Activated CD8-positive, alpha-beta memory T cell treated with anti-CD3 and anti-CD28 coated beads, Interleukin-2, amount 10 ng/mL, durations not matched to agents 7 days and 5 days (primary cell): ENCODE data around the gene COA1. TPM values are rescaled to one million over a fixed set of nuclear protein-coding genes. Genes with fewer than 3 reads are reported as not detected.
"Not testable (repeated sequence)": the region's sequence is repeated elsewhere in the genome, so short reads cannot be mapped to it uniquely, and the experiment has no call there.

Experiments used
- ATAC-seq: fragments of 150-1000 bp; cut with Tn5 transposase; one replicate; pipeline ENCODE4 v1.10.0; 2021; ENCODE audit warnings: moderate library complexity
- CTCF ChIA-PET: fragments of 350-600 bp; sonication (Branson Sonifier 250); formaldehyde crosslinking; loops from one replicate; lab custom pipeline; 2021; ENCODE audit warnings: antibody characterized with exemption; lab: Charles Lee
- DNase-seq: peaks from one replicate; pipeline ENCODE4 v3.0.0-alpha.2; 2020
- H3K27ac Mint-ChIP-seq: one replicate; pipeline ENCODE4 v1.8.0; 2021; ENCODE audit warnings: mild to moderate bottlenecking, mixed read lengths
- H3K27me3 Mint-ChIP-seq: one replicate; pipeline ENCODE4 v1.8.0; 2021; ENCODE audit warnings: mixed read lengths
- H3K36me3 Mint-ChIP-seq: one replicate; pipeline ENCODE4 v1.8.0; 2021; ENCODE audit warnings: mild to moderate bottlenecking, mixed read lengths
- H3K4me1 Mint-ChIP-seq: one replicate; pipeline ENCODE4 v1.8.0; 2021; ENCODE audit warnings: mixed read lengths
- H3K4me3 Mint-ChIP-seq: one replicate; pipeline ENCODE4 v1.8.0; 2021; ENCODE audit warnings: mild to moderate bottlenecking, moderate library complexity, mixed read lengths
- H3K9me3 Mint-ChIP-seq: one replicate; pipeline ENCODE4 v1.8.0; 2022; ENCODE audit warnings: low read depth, mixed read lengths
- total RNA-seq, 2 experiments: library from RNA; stranded (reverse); gene quantifications; one replicate each; pipeline ENCODE4 v1.2.3, GENCODE V29; 2021

Gene COA1
- total RNA-seq, 2 experiments from 2014 or later, result 66.7 to 73.0 TPM

- ATAC-seq, DNase-seq: not testable (repeated sequence)
- peaks cover 15% of the 10 kb centered on the region for H3K4me1 Mint-ChIP-seq
These were observed 5.4 kb upstream of the COA1 start for GRCh38 chr7:43734575-43735332.

GRCh38 chr7:43731494-43731893 is 2.2 kb upstream of the COA1 start:
- not testable (repeated sequence) for DNase-seq, H3K4me3 Mint-ChIP-seq, H3K27ac Mint-ChIP-seq, H3K36me3 Mint-ChIP-seq, H3K27me3 Mint-ChIP-seq, H3K9me3 Mint-ChIP-seq, ATAC-seq
- H3K4me1 Mint-ChIP-seq, result peaks cover 34% of the 10 kb centered on the region
- CTCF ChIA-PET, result interaction anchor here (1.4 to 4.2 kb wide), 3 partner anchors 90 to 149 kb away, joined by 4 to 36 read pairs (median 32); partner anchors contain the start of gene STK17A

More at GRCh38 chr7:43734575-43735332, 5.4 kb upstream of the COA1 start:
- CTCF ChIA-PET, result interaction anchor here (1.0 to 1.6 kb wide), 6 partner anchors 13 to 152 kb away, joined by 3 to 7 read pairs (median 3); partner anchors contain the start of gene STK17A
- H3K9me3 Mint-ChIP-seq, H3K36me3 Mint-ChIP-seq, H3K27ac Mint-ChIP-seq, H3K27me3 Mint-ChIP-seq, H3K4me3 Mint-ChIP-seq: not testable (repeated sequence)

DNA sequence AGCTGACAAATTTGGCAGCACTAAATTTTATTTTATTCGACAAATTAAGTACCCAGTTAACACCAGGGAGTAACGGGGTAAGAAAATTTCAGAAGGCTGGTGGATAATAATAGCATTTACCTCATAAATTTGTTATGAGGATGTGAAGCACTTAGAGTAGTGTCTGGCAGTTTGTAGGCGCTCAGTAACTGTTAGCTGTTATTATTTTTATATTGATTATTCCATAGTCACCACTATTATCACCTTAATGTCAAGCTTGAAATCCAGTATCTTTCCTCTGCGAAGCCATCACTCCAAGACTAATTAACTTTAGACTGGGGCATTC is 563 bp upstream of the COA1 start:
- peak overlapping the region; percentile 86 for H3K27ac Mint-ChIP-seq
- no peaks in the 10 kb centered on the region for H3K9me3 Mint-ChIP-seq
- H3K4me1 Mint-ChIP-seq, result peaks cover 30% of the 10 kb centered on the region
- DNase-seq, result no peak
- CTCF ChIA-PET, result interaction anchor here (0.8 to 4.2 kb wide), 11 partner anchors 9 to 274 kb away, joined by 3 to 36 read pairs (median 4); partner anchors contain the start of genes BLVRA and STK17A
- peak overlapping the region; percentile 94 for H3K4me3 Mint-ChIP-seq
- H3K27me3 Mint-ChIP-seq, result peaks cover 3% of the 10 kb centered on the region
- no peak for ATAC-seq
- H3K36me3 Mint-ChIP-seq, result peaks cover 10% of the 10 kb centered on the region

DNA sequence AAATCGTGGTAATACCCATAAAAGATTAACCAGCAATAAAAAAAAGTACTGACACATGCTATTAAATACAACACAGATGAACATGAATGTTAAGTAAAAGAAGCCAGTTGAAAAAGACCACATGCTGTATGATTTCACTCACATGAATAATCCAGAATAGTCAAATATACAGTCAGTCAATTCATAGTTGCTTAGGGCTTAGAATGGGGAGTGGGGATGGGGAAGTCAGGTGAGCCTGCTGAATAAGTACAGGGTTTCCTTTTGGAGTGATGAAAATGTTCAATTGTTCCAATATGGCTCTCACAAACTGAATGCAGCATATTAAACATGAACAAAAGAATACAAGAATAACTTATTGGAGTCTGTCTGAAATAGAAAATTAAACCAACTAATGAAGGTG is 1.8 kb downstream of the COA1 start:
- H3K27me3 Mint-ChIP-seq, result no peaks in the 10 kb centered on the region
- H3K9me3 Mint-ChIP-seq, result no peaks in the 10 kb centered on the region
- peak overlapping the region; percentile 31 for H3K4me3 Mint-ChIP-seq
- peaks cover 36% of the 10 kb centered on the region for H3K4me1 Mint-ChIP-seq
- peaks cover 13% of the 10 kb centered on the region for H3K36me3 Mint-ChIP-seq
- DNase-seq (no peak), ATAC-seq (no peak)
- H3K27ac Mint-ChIP-seq, result no peak overlapping the region
- CTCF ChIA-PET, result interaction anchor here (0.9 to 4.2 kb wide), 3 partner anchors 29 to 145 kb away, joined by 3 to 36 read pairs (median 32); partner anchors contain the start of gene STK17A

DNA sequence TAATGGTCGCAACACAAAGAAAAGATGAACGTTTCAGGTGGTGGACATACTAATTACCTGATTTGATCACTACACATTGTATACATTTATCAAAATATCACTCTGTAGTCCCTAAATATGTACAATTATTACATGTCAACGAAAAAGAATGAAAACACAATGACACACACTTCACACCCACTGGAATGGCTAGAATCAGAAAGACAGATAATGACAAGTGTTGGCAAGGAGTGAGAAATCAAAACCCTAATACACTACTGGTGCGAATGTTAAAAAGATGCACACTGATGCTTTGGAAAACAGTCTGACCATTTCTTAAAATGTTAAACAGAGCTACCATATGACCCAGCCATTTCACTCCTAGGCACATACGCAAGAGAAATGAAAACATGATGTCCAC is 2.3 kb downstream of the COA1 start:
- Mint-ChIP-seq H3K4me3 (no peak overlapping the region), H3K36me3 (peaks cover 13% of the 10 kb centered on the region), H3K4me1 (peaks cover 36% of the 10 kb centered on the region), H3K27ac (no peak overlapping the region), H3K9me3 (no peaks in the 10 kb centered on the region), H3K27me3 (no peaks in the 10 kb centered on the region)
- CTCF ChIA-PET, result no interaction called here
- no peak for ATAC-seq
- DNase-seq, result no peak

- H3K4me3 Mint-ChIP-seq, result no peak overlapping the region
- no peak overlapping the region for H3K27ac Mint-ChIP-seq
- ATAC-seq (no peak), DNase-seq (no peak)
- peaks cover 36% of the 10 kb centered on the region for H3K4me1 Mint-ChIP-seq
- CTCF ChIA-PET, result interaction anchor here (1.2 to 8.7 kb wide), 2 partner anchors 112 to 145 kb away, joined by 3 to 115 read pairs; partner anchors contain the start of gene STK17A
- no peaks in the 10 kb centered on the region for H3K27me3 Mint-ChIP-seq
- peaks cover 13% of the 10 kb centered on the region for H3K36me3 Mint-ChIP-seq
- no peaks in the 10 kb centered on the region for H3K9me3 Mint-ChIP-seq
These were observed 2.9 kb downstream of the COA1 start for GRCh38 chr7:43726466-43726865.

DNA sequence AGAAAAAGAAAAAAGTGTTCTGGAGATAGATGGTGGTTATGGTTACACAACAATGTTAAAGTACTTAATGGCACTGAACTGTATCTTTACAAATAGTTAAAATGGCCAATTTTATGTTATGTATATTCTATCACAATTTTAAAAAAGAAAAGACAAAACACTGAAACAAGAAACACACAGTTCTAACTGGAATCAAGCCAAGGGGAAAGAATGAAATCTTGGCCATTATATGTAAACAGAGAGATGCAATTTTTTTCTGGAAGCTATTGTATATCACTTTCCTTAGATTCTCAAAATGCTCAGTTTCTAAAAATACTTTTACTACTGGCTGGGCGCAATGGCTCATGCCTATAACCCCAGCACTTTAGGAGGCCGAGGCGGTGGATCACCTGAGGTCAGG is 4.1 kb downstream of the COA1 start:
- DNase-seq, result no peak
- H3K36me3 Mint-ChIP-seq, result peaks cover 13% of the 10 kb centered on the region
- ATAC-seq, result no peak
- no peak overlapping the region for H3K4me3 Mint-ChIP-seq
- H3K9me3 Mint-ChIP-seq, result no peaks in the 10 kb centered on the region
- H3K27ac Mint-ChIP-seq, result no peak overlapping the region
- CTCF ChIA-PET, result interaction anchor here (1.0 to 8.7 kb wide), 6 partner anchors 100 to 150 kb away, joined by 3 to 115 read pairs (median 4); partner anchors contain the start of gene STK17A
- no peaks in the 10 kb centered on the region for H3K27me3 Mint-ChIP-seq
- H3K4me1 Mint-ChIP-seq, result peaks cover 41% of the 10 kb centered on the region

DNA sequence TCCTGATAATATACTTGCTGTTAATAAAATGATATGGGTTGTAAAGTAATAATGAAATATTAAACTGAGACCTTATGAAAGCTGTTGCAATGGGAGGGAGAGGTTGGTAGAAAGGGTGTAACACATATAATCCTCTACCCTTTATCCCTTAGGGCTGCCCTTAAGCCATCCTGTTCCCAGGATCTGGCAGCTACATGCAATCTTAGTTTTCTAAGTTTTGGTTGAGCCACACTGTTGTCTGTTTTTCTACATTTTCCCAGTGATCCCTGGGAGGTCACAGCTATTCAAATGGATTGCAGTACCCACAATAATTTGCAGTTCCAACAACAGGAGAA is 6.3 kb downstream of the COA1 start:
- ATAC-seq, result no peak
- no peaks in the 10 kb centered on the region for H3K27me3 Mint-ChIP-seq
- no peak for DNase-seq
- peaks cover 2% of the 10 kb centered on the region for H3K9me3 Mint-ChIP-seq
- H3K27ac Mint-ChIP-seq, result no peak overlapping the region
- CTCF ChIA-PET, result interaction anchor here (0.7 to 8.7 kb wide), 6 partner anchors 14 to 141 kb away, joined by 3 to 115 read pairs (median 3); partner anchors contain the start of gene STK17A
- peaks cover 34% of the 10 kb centered on the region for H3K4me1 Mint-ChIP-seq
- peaks cover 20% of the 10 kb centered on the region for H3K36me3 Mint-ChIP-seq
- H3K4me3 Mint-ChIP-seq, result no peak overlapping the region

- ATAC-seq (no peak), DNase-seq (no peak)
- H3K27ac Mint-ChIP-seq, result no peak overlapping the region
- peaks cover 30% of the 10 kb centered on the region for H3K4me1 Mint-ChIP-seq
- H3K27me3 Mint-ChIP-seq, result no peaks in the 10 kb centered on the region
- H3K36me3 Mint-ChIP-seq, result peaks cover 19% of the 10 kb centered on the region
- CTCF ChIA-PET, result interaction anchor here (1.0 to 8.7 kb wide), 11 partner anchors 9 to 149 kb away, joined by 3 to 115 read pairs (median 4); partner anchors contain the start of gene STK17A
- no peak overlapping the region for H3K4me3 Mint-ChIP-seq
- peaks cover 2% of the 10 kb centered on the region for H3K9me3 Mint-ChIP-seq
These were observed 8.0 kb downstream of the COA1 start for GRCh38 chr7:43721193-43721806.

DNA sequence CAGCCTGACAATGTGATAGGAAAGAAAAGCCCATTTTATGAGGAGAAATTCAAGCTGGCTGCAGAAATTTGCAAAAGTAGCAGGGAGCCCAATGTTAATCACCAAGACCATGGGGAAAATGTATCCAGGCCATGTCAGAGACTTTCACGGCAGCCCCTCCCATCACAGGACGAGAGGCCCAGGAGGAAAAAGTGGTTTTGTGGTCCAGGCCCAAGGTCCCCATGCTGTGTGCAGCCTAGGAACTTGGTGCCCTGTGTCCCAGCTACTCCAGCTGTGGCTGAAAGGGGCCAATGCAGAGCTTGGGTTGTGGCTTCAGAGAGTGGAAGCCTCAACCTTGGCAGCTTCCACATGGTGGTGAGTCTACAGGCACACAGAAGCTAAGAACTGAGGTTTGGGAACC is 12.7 kb downstream of the COA1 start:
- CTCF ChIA-PET, result interaction anchor here (0.6 to 1.5 kb wide), 4 partner anchors 12 to 331 kb away, joined by 3 to 13 read pairs (median 4); partner anchors contain the start of genes COA1 and STK17A
- ATAC-seq (no peak), DNase-seq (no peak)
- H3K4me3 Mint-ChIP-seq, result no peak overlapping the region
- H3K36me3 Mint-ChIP-seq, result peaks cover 33% of the 10 kb centered on the region
- no peaks in the 10 kb centered on the region for H3K27me3 Mint-ChIP-seq
- H3K4me1 Mint-ChIP-seq, result peaks cover 21% of the 10 kb centered on the region
- no peak overlapping the region for H3K27ac Mint-ChIP-seq
- peaks cover 2% of the 10 kb centered on the region for H3K9me3 Mint-ChIP-seq

- not testable (repeated sequence) for H3K9me3 Mint-ChIP-seq, H3K4me3 Mint-ChIP-seq, ATAC-seq, DNase-seq, H3K27ac Mint-ChIP-seq, H3K27me3 Mint-ChIP-seq
- Mint-ChIP-seq H3K36me3 (peaks cover 35% of the 10 kb centered on the region), H3K4me1 (peaks cover 18% of the 10 kb centered on the region)
- CTCF ChIA-PET, result interaction anchor here (1.5 to 1.9 kb wide), 2 partner anchors 133 to 134 kb away, joined by 13 read pairs; partner anchors contain the start of gene STK17A
These were observed 13.4 kb downstream of the COA1 start for GRCh38 chr7:43715966-43716365.

- H3K4me3 Mint-ChIP-seq, result no peak overlapping the region
- H3K9me3 Mint-ChIP-seq, result peaks cover 12% of the 10 kb centered on the region
- peaks cover 2% of the 10 kb centered on the region for H3K4me1 Mint-ChIP-seq
- no peak for DNase-seq
- CTCF ChIA-PET, result interaction anchor here (1.4 to 3.8 kb wide), 2 partner anchors 9 to 129 kb away, joined by 4 to 22 read pairs; partner anchors contain the start of gene STK17A
- peaks cover 55% of the 10 kb centered on the region for H3K36me3 Mint-ChIP-seq
- ATAC-seq, result no peak
- H3K27ac Mint-ChIP-seq, result no peak overlapping the region
- H3K27me3 Mint-ChIP-seq, result no peaks in the 10 kb centered on the region
These were observed 17.8 kb downstream of the COA1 start for GRCh38 chr7:43711503-43711902.

DNA sequence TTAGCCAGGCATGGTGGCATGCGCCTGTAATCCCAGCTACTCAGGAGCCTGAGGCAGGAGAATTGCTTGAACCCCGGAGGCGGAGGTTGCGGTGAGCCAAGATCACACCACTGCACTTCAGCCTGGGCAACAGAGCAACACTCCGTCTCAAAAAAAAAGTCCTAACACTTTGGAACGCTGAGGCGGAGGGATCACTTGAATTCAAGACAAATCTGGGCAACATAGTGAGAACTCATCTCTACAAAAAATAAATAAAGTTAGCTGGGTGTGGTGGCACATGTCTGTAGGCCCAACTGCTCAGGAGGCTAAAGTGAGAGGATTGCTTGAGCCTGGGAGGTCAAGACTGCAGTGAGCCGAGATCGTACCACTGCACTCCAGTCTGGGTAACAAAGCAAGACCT is 21.3 kb downstream of the COA1 start:
- H3K27me3 Mint-ChIP-seq, H3K27ac Mint-ChIP-seq, ATAC-seq, DNase-seq, H3K4me3 Mint-ChIP-seq: not testable (repeated sequence)
- Mint-ChIP-seq H3K4me1 (peaks cover 22% of the 10 kb centered on the region), H3K36me3 (peaks cover 68% of the 10 kb centered on the region), H3K9me3 (peaks cover 28% of the 10 kb centered on the region)
- CTCF ChIA-PET, result interaction anchor here (1.3 kb wide), 1 partner anchor 125 kb away, joined by 4 read pairs; the partner anchor contains the start of gene STK17A
